Amygdala (tissue), 56 donors: ENCODE measurements around the gene PARN.
A peak's percentile ranks its signal among the peaks of the same experiment; 100 is the strongest.
"Not testable (repeated sequence)": the region's sequence is repeated elsewhere in the genome, so short reads cannot be mapped to it uniquely, and the experiment has no call there.

ENCODE experiments used
- DNase-seq, 56 donors: peaks; one replicate each; lab custom pipeline; 2025; lab: John Stamatoyannopoulos, UW

Gene PARN

GRCh38 chr16:14446796-14447195 is 183.3 kb downstream of the PARN start:
- DNase-seq, result no peak

- DNase-seq, result no peak
Measured at GRCh38 chr16:14445937-14446715, 183.9 kb downstream of the PARN start.

- DNase-seq, result no peak
Measured at GRCh38 chr16:14444979-14445810, 184.9 kb downstream of the PARN start.

- not testable (repeated sequence) for DNase-seq
Measured at GRCh38 chr16:14441533-14441932, 188.5 kb downstream of the PARN start.

GRCh38 chr16:14438256-14438655 is 191.8 kb downstream of the PARN start:
- DNase-seq, result no peak

GRCh38 chr16:14437426-14437825 is 192.6 kb downstream of the PARN start:
- peak in 1 of 56 donors; percentile 2 for DNase-seq

- DNase-seq, result peak in 8 of 56 donors; percentile 2 to 37 (median 17)
Measured at GRCh38 chr16:14436401-14436955, 193.6 kb downstream of the PARN start.

- DNase-seq, result no peak
Measured at GRCh38 chr16:14434860-14435259, 195.2 kb downstream of the PARN start.

- DNase-seq, result not testable (repeated sequence)
Measured at GRCh38 chr16:14428971-14429637, 201.0 kb downstream of the PARN start.

- peak in 3 of 56 donors; percentile 10 to 47 (median 11) for DNase-seq
Measured at GRCh38 chr16:14428043-14428442, 202.0 kb downstream of the PARN start.

- DNase-seq, result peak in 47 of 56 donors; percentile 2 to 84 (median 42)
Measured at GRCh38 chr16:14427371-14427948, 202.6 kb downstream of the PARN start.

- no peak for DNase-seq
Measured at GRCh38 chr16:14424595-14424994, 205.5 kb downstream of the PARN start.

- DNase-seq, result no peak
Measured at GRCh38 chr16:14423344-14423743, 206.7 kb downstream of the PARN start.

- no peak for DNase-seq
Measured at GRCh38 chr16:14420721-14421488, 209.2 kb downstream of the PARN start.

- not testable (repeated sequence) for DNase-seq
Measured at GRCh38 chr16:14420243-14420642, 209.8 kb downstream of the PARN start.

- DNase-seq, result no peak
Measured at GRCh38 chr16:14419817-14420216, 210.2 kb downstream of the PARN start.

- DNase-seq, result no peak
Measured at GRCh38 chr16:14418795-14419225, 211.2 kb downstream of the PARN start.

- no peak for DNase-seq
Measured at GRCh38 chr16:14416184-14416583, 213.9 kb downstream of the PARN start.

- no peak for DNase-seq
Measured at GRCh38 chr16:14415291-14415690, 214.8 kb downstream of the PARN start.
